ENCODE measurements around the gene GEMIN4.

The GEMIN4 gene

GRCh38 chr17:740240-741017 is 11.6 kb downstream of the GEMIN4 start:
- peak; percentile 78 for DNase-seq (ENCODE audit: low spot score)

GRCh38 chr17:737561-738113 is 14.4 kb downstream of the GEMIN4 start:
- DNase-seq (ENCODE audit: low spot score): no peak

- DNase-seq (ENCODE audit: low spot score): no peak
Measured at GRCh38 chr17:733743-734142, 18.3 kb downstream of the GEMIN4 start.

GRCh38 chr17:732902-733720 is 19.0 kb downstream of the GEMIN4 start:
- DNase-seq (ENCODE audit: low spot score): peak; percentile 32

GRCh38 chr17:732067-732901 is 19.8 kb downstream of the GEMIN4 start, which contains the start of gene TLCD3A:
Gene TLCD3A, plus strand, starts transcription at chr17:732596. Its CDS starts 52 bp downstream, at chr17:732648.
- peak; percentile 61 for DNase-seq (ENCODE audit: low spot score)

- no peak for DNase-seq (ENCODE audit: low spot score)
Measured at GRCh38 chr17:731644-732066, 20.4 kb downstream of the GEMIN4 start.

- DNase-seq (ENCODE audit: low spot score): no peak
Measured at GRCh38 chr17:728911-729310, 23.2 kb downstream of the GEMIN4 start.

- DNase-seq (ENCODE audit: low spot score): no peak
Measured at GRCh38 chr17:726271-726919, 25.7 kb downstream of the GEMIN4 start.

GRCh38 chr17:725746-726145 is 26.3 kb downstream of the GEMIN4 start:
- DNase-seq (ENCODE audit: low spot score): no peak

- no peak for DNase-seq (ENCODE audit: low spot score)
Measured at GRCh38 chr17:725084-725483, 27.0 kb downstream of the GEMIN4 start.

GRCh38 chr17:721540-721937 is 30.5 kb downstream of the GEMIN4 start:
- DNase-seq (ENCODE audit: low spot score): no peak

- no peak for DNase-seq (ENCODE audit: low spot score)
Measured at GRCh38 chr17:720706-721539, 31.1 kb downstream of the GEMIN4 start.

GRCh38 chr17:718075-718474 is 34.0 kb downstream of the GEMIN4 start:
- no peak for DNase-seq (ENCODE audit: low spot score)

- DNase-seq (ENCODE audit: low spot score): no peak
Measured at GRCh38 chr17:708132-708531, 43.9 kb downstream of the GEMIN4 start.

- DNase-seq (ENCODE audit: low spot score): no peak
Measured at GRCh38 chr17:705863-706262, 46.2 kb downstream of the GEMIN4 start.

- no peak for DNase-seq (ENCODE audit: low spot score)
Measured at GRCh38 chr17:705011-705410, 47.1 kb downstream of the GEMIN4 start.

- DNase-seq (ENCODE audit: low spot score): no peak
Measured at GRCh38 chr17:704111-704864, 47.8 kb downstream of the GEMIN4 start.

GRCh38 chr17:703081-703875 is 48.8 kb downstream of the GEMIN4 start:
- DNase-seq (ENCODE audit: low spot score): no peak
